Amniotic epithelial cell (primary cell): ENCODE results near the gene CACNA1C.

Experiments
- DNase-seq: peaks from one replicate; pipeline ENCODE4 v3.0.0-alpha.2; 2010; ENCODE audit warnings: low read depth

The CACNA1C gene

GRCh38 chr12:2322554-2323120 is 269.9 kb downstream of the CACNA1C start:
- no peak for DNase-seq

- DNase-seq: no peak
Observed at GRCh38 chr12:2323532-2324255, 270.9 kb downstream of the CACNA1C start.

- no peak for DNase-seq
Observed at GRCh38 chr12:2324387-2324786, 271.6 kb downstream of the CACNA1C start.

- no peak for DNase-seq
Observed at GRCh38 chr12:2325519-2325918, 272.7 kb downstream of the CACNA1C start.

- DNase-seq: no peak
Observed at GRCh38 chr12:2326470-2326869, 273.7 kb downstream of the CACNA1C start.

GRCh38 chr12:2328661-2329060 is 275.9 kb downstream of the CACNA1C start:
- DNase-seq: no peak

GRCh38 chr12:2329661-2330210 is 276.9 kb downstream of the CACNA1C start:
- DNase-seq: peak; percentile 17

GRCh38 chr12:2332236-2332635 is 279.4 kb downstream of the CACNA1C start:
- DNase-seq: no peak

- no peak for DNase-seq
Observed at GRCh38 chr12:2332947-2333346, 280.2 kb downstream of the CACNA1C start.

- no peak for DNase-seq
Observed at GRCh38 chr12:2333491-2334195, 280.9 kb downstream of the CACNA1C start.

GRCh38 chr12:2334271-2334670 is 281.5 kb downstream of the CACNA1C start:
- DNase-seq: no peak

GRCh38 chr12:2334689-2335088 is 281.9 kb downstream of the CACNA1C start:
- DNase-seq: no peak

GRCh38 chr12:2335109-2335508 is 282.3 kb downstream of the CACNA1C start:
- no peak for DNase-seq

- DNase-seq: no peak
Observed at GRCh38 chr12:2335513-2335912, 282.7 kb downstream of the CACNA1C start.

- no peak for DNase-seq
Observed at GRCh38 chr12:2335916-2336315, 283.1 kb downstream of the CACNA1C start.

GRCh38 chr12:2336409-2336829 is 283.6 kb downstream of the CACNA1C start:
- peak; percentile 93 for DNase-seq

- DNase-seq: no peak
Observed at GRCh38 chr12:2337031-2338010, 284.5 kb downstream of the CACNA1C start.

- no peak for DNase-seq
Observed at GRCh38 chr12:2338381-2338780, 285.6 kb downstream of the CACNA1C start.

- peak; percentile 88 for DNase-seq
Observed at GRCh38 chr12:2338991-2339431, 286.2 kb downstream of the CACNA1C start.

GRCh38 chr12:2341051-2341751 is 288.4 kb downstream of the CACNA1C start:
- DNase-seq: no peak

GRCh38 chr12:2341871-2342270 is 289.1 kb downstream of the CACNA1C start:
- DNase-seq: peak; percentile 90
